GM19238 (cell line): ENCODE measurements around the gene SNCAIP.
"Not testable (repeated sequence)": the region's sequence is repeated elsewhere in the genome, so short reads cannot be mapped to it uniquely, and the experiment has no call there.

Source experiments
- DNase-seq: peaks from one replicate; pipeline ENCODE4 v3.0.0; 2011; ENCODE audit warnings: low spot score; ENCODE audit not compliant: insufficient read length

Gene SNCAIP

DNA sequence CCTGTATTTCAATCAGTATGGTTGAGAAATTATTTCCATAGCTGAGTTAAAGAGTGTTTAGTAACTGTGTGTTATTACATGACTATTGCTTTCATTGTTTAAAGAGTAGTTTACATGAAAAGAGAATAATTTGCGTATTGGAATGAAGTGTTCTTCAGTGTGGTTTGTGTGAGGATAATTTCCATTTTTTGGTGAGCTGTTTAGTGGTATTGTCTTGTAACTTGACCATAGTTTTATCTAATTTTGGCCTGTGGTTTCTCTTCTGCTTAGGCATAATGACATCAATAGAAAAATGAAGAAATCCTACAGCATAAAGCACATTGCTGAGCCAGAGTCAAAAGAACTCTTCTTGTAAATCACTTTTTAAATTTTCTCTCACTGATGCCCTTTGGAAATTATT lies 151.2 kb downstream of the SNCAIP start:
- no peak for DNase-seq

DNA sequence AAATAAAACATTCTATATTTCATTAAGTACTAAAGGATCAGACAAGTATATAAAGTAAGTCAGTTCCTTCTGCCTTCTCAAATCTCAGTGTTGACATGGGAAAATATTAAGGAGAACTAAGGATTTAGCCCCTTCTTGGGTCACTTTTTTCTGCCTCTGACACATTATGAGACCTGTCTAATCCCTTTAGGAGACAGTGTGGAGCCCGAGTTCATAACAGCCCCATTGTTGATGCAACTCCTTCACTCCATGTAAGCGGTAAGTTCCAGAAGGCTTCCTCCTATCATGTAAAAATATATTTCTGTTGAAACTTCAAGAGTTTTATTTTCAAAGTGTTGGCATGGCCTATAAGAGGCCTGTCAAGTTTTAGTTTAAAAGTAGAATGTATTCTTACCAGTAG lies 152.2 kb downstream of the SNCAIP start:
- DNase-seq: no peak

DNA sequence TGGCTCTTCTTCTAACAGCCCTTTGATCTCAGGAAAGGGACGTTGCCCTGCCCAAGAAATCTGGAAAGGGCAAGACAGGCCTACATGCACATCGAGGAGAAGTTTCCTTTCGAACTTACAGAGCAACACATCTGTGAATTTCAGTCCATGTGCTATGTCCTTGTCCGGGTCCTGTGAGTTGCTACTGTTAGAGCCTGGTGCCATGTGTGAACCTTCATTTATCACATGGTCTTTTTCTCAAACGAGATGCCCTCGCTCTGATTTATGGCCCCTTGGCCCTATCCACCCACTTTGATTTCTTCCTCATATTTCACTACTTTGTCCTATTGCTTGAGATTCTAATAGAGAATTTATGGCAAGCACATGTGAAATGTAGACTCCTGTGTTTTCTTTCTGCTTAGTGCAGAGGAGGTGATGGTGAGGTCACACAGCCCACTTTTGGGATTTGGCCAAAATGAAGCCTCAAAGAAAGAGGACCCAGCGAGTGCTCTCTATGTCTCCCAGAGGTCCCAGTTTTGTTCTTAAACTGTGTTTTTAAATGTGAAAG lies 153.1 kb downstream of the SNCAIP start:
- DNase-seq: no peak

DNA sequence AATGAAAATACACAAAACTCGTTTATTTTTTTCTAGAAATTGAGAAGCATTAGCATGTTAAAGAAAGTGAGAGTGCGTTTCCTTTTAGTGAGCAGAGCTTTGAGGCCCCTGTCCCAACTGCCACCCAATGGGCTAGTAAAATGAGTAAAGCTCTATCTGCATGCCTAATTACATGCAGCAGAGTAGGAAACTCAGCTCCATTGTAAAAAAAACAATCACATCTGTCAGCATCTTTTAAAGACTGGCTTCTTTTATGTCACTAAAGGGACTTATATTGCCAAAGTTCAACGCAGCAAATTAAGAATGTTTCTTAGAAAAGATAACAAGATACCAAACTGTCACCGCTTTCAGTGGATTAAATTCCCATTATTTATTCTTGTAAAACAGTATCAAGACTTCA lies 154.0 kb downstream of the SNCAIP start:
- no peak for DNase-seq

DNA sequence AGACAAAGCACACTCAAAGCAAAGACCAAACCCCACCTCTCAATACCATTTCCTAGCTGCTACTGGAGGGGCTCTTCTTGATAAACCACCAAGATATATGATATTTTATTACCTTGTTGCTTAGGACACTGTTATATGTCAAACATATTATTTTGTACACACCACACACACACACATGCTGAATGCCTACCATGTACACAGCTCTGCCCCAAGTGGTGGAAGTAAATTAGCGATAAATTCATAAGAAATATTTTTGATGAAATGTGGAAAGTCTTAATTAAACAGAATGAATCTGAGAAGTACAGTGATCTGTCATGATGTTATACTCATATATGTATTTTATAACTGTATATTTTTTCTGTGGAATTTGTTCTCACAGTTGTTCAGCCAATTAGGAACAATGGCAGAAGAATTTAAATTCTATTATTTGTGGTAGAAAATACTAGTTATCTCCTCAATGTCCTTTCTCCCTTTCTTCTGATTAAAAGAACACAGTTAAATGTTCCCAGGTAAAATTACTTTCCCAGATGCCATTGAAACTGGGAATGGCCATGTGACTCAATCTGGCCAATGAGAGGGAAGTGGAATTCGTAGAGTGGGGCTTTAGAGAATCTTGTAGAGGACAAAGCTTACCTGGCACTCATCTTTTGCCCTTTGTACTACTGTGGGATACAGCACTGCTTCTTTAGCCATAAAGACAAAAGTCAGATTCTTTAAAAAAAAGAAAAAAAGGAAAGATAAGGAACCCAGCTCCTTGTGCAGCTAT lies 156.5 kb downstream of the SNCAIP start:
- DNase-seq: no peak

DNA sequence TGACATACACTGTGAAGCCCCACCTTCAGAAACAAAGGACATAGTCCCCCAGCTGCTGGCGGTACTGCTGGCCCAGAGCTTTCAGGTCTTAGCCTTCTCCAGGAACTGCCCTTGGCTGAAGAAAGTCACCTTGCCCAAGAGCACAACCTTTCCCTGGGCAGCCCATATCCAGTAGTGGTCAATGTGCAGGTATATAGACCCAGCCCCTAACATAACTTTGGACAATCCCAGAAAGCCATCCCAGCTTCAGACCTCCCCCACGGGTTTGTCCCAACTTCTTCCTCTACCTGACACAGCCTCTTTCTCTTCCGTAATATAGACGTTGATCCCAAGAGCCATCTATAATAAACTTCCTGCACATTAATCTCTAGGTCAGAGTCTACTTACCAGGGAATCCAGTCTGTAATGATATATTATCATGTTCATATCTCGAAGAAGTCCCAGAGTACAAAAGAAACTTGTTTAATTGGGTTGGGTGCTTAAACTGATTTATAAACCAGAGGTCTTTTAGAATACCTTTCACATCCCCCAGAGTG lies 157.4 kb downstream of the SNCAIP start:
- DNase-seq: no peak

DNA sequence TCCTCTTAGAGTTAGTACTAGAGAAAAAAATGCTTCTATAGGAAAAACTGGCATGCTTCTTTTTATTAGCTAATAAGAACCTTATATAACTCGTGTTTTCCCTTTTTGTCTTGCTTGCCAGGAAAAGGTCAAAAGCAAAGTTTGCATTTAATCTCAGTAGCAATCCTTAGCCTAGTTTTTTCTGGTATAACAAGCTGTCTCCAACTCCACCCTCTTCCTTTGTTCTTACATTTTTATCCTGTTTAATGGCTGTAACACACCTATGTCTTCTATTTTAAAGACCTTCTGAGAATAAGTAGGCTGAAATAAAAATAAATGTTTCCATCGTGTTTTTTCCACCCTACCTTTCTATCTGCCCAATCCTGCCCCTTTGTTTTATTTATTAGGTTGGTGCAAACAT lies 158.3 kb downstream of the SNCAIP start:
- DNase-seq: no peak

DNA sequence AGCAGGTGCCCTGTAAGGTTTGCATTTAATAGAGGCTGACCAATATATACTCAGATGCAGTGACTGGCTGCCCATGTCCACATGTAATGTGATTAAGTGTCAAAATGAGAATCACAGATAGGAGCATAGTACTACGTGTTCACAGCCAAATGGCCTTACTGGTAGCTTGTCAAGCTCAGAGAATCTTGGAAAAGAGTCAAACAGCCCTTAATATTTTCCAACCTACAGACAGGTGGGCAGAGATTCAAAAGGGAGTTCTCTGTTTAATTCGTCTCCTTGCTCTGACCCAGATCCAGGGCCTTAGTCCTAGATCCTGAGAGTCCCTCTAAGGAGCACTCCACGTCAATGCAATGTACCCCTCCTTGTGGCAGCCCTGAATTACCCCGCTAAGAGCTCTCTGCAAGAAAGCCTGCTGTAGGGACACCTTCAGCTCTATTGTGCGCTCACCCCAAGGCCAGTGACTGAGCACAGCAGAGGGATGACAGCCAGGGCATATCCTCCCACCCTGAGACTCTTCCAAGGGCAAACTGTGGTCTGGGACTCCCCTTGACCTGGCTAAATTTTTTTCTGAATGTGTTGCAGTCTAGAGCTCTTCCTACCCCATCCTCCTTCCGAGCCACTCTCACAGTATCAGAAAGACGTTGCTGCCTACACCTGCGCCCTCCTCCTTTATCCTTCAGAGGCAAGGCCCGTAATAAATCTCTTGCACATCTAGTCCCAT lies 159.2 kb downstream of the SNCAIP start:
- no peak for DNase-seq

DNA sequence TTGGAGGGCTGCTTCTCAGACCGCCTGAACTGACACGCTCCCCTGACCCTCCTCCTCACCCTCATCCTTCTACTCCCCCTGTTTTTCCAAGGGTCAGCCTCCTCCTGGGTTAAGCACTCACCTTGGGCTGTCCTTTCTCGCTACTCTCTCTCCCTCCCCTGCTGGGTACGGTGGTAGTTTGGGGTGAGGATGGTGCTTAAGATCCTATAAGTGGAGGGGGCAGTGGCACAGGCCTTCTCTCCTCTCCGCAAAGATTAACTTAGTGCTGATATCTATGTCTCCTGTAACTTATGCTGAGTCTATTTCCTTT lies 159.7 kb downstream of the SNCAIP start:
- no peak for DNase-seq

DNA sequence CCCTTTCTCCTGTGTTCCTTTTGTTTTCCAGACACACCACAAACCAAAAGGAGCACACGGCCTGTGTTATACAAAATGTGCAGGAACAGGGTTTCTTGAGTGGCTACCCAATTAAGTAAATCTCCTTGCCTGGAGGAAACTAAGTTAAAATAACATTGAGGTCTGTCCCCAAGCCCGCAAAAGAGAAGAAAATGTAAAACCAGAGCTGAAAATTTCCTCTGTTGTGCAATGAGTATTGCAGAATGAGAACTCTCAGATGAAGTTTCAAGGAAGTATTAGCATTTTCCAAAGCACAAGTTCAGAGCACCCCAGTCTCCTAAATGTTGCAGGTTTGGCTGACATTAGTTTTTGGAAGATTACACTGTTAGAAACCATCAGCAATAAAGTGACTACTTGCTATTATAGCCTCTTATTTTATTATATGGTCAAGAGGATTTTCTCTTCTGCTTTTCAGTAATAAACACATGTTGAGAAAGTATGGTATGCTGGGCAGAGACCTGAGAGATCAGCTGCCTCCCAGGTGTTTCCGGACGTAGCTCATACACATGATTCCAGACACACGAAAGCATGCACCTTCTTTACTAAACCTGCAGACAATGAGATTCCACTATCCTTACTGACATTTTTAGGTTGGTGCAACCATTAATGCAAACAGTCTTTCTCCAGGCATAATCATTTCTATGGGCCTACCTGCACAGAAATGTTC lies 161.3 kb downstream of the SNCAIP start:
- DNase-seq: no peak

DNA sequence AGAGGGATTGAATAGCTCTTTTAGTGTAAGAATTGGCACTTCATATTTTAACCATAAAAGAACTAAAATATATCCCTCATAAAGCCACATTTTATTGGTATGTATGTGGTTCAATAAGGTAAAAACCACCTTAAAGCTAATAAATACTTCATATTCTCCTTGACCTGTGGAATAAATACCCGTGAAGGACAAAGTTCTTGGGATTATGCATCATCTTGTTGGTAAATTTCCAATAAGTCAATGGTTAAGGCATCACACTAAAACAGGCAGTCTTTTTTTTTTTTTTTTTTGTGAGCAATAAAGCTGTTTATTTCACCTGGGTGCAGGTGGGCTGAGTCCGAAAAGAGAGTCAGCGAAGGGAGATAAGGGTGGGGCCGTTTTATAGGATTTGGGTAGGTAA lies 161.9 kb downstream of the SNCAIP start:
- DNase-seq: no peak

DNA sequence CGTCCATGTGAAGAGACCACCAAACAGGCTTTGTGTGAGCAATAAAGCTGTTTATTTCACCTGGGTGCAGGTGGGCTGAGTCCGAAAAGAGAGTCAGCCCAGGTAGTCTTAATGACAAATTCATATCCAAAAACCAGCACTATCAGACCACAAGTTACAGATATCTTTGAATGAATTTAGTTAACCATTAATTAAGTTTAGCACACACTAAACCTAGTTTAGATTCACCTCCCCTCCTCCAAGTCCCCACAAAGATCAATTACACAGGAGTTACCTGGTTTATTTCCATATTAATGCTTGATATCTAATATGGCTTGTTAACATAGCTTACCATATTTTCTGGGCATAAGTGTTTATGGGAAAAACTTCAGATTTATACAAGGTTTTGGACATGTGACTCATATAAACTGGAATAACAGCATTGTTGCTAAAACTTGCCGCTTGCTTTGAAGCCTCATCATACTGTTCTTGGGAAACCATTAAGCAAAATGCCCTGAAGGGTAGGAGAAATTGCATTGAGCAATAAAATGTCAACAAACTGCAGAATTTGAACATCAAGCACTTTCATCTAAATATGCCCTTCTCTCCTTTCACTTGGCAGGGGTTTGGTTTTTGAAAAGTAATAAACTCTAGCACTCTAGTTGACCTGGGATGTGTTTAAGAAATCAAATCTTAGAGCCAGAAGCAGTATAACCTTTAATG lies 166.9 kb downstream of the SNCAIP start:
- no peak for DNase-seq

DNA sequence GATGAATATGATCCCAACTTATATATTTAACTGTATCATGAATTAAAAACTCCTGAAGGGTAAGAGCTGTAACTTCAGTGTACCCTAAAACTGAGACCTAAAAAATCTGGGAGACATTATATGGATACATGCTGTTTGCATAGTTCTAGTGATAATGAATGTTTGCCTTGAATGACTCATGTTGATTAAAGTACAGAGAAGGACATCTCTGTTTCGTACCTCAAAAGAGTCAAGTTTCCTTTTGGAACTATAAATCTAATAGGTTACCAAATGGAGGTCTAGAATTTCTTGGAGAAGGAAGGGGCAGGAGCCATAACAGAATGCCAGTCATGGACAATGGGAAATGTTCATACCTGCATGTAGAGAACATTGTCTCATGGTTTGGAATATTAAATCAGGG lies 168.1 kb downstream of the SNCAIP start:
- no peak for DNase-seq

DNA sequence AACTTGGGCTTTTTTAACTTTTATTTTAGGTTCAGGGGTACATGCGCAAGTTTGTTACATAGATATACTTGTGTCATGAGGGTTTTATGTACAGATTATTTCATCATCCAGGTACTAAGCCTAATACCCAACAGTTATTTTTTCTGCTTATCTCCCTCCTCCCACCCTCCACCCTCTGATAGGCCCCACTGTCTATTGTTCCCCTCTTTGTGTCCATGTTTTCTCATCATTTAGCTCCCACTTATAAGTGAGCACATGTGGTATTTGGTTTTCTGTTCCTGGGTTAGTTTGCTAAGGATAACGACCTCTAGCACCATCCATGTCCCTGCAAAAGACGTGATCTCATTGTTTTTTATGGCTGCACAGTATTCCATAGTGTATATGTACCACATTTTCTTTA lies 172.1 kb downstream of the SNCAIP start:
- DNase-seq: no peak

DNA sequence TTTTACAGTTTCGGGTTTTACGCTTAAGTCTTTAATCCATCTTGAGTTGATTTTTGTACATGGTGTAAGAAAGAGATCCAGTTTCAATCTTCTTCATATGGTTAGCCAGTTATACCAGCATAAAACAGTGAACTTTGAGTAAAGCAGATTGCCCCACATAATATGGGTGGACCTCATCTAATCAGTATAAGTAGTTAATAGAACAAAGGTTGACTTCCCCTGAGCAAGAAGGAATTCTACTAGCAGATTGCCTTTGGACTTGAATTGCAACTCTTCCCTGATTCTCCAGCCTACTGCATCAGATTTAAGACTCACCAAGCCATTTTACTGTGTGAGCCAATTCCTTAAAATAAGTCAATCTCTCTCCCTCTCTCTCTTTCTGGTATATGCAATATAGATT lies 173.2 kb downstream of the SNCAIP start:
- no peak for DNase-seq

DNA sequence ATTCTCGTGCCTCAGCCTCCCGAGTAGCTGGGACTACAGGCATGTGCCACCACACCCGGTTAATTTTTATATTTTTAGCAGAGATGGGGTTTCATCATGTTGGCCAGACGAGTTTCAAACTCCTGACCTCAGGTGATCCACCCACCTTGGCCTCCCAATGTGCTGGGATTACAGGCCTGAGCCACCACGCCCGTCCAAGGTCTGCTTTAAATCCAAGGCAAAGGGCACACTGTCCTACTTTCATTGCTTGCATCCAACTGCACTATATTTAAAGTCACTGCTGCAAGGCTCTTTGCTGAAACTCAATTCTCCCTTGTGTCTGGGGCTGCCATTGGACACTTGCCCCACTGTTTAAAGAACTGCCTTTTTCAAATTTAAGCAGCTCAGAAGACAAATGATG lies 174.6 kb downstream of the SNCAIP start:
- not testable (repeated sequence) for DNase-seq

DNA sequence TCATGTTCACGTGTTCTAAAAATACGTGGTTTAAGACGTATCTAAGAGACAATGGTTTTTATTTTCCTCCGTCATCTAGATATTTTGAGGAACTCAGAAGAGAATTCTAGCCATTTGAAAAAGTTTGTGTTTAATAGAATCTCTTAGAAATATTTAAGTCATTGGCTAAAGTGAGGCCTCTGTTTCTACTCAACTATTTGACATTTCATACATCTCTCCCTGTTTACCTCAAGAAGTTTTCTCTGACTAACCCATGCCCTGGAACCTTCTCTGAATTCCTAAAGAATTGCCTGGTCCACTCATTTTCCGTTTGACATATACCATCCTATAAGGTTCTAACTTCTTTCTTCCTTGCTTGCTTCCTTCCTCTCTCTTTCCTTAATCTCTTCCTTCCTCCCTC lies 178.7 kb downstream of the SNCAIP start:
- no peak for DNase-seq

DNA sequence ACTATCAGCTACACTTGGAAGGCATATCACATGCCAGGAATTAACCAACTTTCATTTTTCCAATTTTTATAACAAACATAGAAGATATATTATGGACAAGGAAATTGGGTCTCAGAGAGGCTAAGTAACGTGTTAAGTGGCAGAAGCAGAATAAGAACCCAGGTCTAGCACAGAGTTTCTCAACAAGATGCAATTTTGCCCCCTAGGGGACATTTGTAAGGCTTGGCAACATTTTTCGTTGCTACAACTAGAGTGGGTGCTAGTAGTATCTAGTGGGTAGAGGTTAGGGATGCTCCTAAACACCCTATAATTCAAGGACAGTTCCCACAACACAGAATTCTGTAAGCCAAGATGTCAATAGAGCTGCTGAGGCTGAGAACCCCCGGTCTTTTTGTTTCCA lies 180.6 kb downstream of the SNCAIP start:
- DNase-seq: no peak

DNA sequence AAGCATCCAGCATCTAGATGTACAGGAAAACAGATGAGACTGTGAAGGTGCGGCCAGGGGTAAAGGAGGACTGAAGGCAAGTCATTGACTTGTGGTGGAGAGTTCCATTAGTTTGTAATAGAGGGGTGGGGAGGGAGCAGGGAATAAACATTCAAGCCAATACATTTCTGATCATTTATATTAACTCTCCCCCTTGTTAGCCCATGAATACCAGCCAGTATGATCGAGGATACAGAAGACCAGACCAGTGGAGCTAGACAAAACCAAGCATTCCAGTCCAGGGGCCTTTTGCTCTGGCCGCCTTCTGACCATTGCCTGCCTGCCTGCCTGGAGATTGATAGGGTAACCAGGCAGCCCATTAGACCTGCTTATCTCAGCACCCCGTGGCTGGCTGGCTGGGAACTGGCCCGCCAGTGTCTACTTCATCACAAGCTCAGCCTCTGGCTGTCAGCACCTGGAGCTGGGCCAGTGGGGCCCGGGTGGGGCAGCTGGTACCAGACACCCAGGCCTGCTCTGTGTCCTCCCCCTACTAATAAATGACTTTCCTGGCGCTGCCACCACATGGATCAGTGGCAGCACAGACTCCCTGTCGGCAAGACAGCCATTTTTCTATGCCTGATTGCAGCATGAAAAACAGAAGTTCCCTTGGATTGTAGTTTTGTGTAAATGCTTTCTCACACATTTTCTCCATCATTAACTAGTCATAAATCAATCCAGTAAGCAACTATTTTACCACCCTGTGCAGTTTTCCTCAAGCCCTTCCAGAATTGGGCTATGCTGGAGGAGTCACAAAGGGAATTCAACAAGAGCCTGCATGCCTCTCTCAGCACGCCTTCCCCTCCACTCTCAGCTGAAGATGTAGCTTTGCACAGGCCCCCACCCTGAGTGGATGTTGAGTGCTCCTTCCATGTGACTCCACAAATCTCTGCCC lies 181.3 kb downstream of the SNCAIP start:
- DNase-seq: no peak

DNA sequence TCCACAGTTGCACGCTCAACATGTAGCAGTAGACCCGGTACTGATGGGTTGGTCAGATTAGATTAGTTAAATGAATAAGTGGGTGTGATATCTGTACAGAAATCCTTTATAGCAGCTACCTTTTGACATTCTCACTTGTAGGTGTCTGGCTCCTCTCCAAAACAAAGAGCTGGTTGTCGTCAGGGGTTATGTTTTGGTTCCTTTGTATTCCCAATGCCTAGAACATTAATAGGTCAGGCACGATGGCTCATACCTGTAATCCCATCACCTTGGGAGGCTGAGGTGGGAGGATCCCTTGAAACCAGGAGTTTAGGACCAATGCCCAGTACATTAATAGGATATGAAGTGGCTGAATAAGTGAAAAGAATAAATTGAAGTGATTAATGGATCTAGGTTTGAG lies 182.1 kb downstream of the SNCAIP start:
- DNase-seq: no peak
